Cardiac fibroblast (primary cell): ENCODE data around the gene SLC4A8.

Experiments
- DNase-seq, 2 donors: peaks; one replicate each; pipeline versions ENCODE4 v3.0.0 to v3.0.0-alpha.2; 2010; ENCODE audit warnings: low read depth in 2 of 2
- H3K4me3 ChIP-seq, 2 donors: replicated peaks in 1 of 2; 1 replicate in 1 of 2; 2 replicates in 1 of 2; pipeline ENCODE4 v1.5.1; 2011; ENCODE audit warnings: low read depth in 2 of 2, low read length in 2 of 2, mild to moderate bottlenecking in 2 of 2, moderate library complexity in 1 of 2
- CTCF ChIP-seq: IDR thresholded peaks from one replicate; pipeline ENCODE4 v1.5.1; 2011; ENCODE audit warnings: low read depth, mild to moderate bottlenecking, low read length, inconsistent platforms

The SLC4A8 gene

GRCh38 chr12:51390457-51390856, 34.2 kb upstream of the SLC4A8 start:
- no peak for TF ChIP-seq CTCF
- no peak overlapping the region for H3K4me3 ChIP-seq
- DNase-seq, result no peak

GRCh38 chr12:51390891-51391282, 33.7 kb upstream of the SLC4A8 start:
- no peak for DNase-seq
- peak overlapping the region; percentile 48 to 51 for H3K4me3 ChIP-seq
- no peak for TF ChIP-seq CTCF

GRCh38 chr12:51391283-51392123, 33.1 kb upstream of the SLC4A8 start, which contains the start of gene GALNT6:
Gene GALNT6 (minus strand): TSS chr12:51391406. CDS start chr12:51379781, 11,625 bp downstream.
- peak within 1 kb of the TSS; percentile 48 to 51 for H3K4me3 ChIP-seq
- no peak for DNase-seq
- TF ChIP-seq CTCF, result no peak

GRCh38 chr12:51392556-51393237, 31.9 kb upstream of the SLC4A8 start:
- TF ChIP-seq CTCF, result no peak
- H3K4me3 ChIP-seq, result no peak overlapping the region
- peak in 1 of 2 donors; percentile 24 for DNase-seq

- H3K4me3 ChIP-seq, result no peak overlapping the region
- peak; percentile 74 to 95 for DNase-seq
Measured at GRCh38 chr12:51393676-51394545, 30.7 kb upstream of the SLC4A8 start.

More at GRCh38 chr12:51393676-51394545, 30.7 kb upstream of the SLC4A8 start:
- TF ChIP-seq CTCF, result no peak
